Activated B cell treated with CpG ODN at 0.5 μM for 24 hours (primary cell): Measurements from ENCODE around the gene HLCS. TPM values are rescaled to one million over a fixed set of nuclear protein-coding genes. Genes with fewer than 3 reads are reported as not detected.

Experiments
- ATAC-seq: fragments of 200-7000 bp; cut with Tn5 transposase; one replicate; pipeline ENCODE4 v1.10.0; 2021; ENCODE audit warnings: low read depth, mild to moderate bottlenecking, moderate library complexity
- CTCF ChIA-PET: fragments of 350-600 bp; sonication (Branson Sonifier 250); formaldehyde crosslinking; loops from one replicate; lab custom pipeline; 2021; ENCODE audit warnings: antibody characterized with exemption; lab: Charles Lee
- POLR2A ChIA-PET: fragments of 350-600 bp; sonication (Branson Sonifier 250); formaldehyde crosslinking; loops from one replicate; lab custom pipeline; 2021; ENCODE audit warnings: antibody characterized with exemption; lab: Charles Lee
- DNase-seq: peaks from one replicate; pipeline ENCODE4 v3.0.0; 2022
- H3K27ac Mint-ChIP-seq: one replicate; pipeline ENCODE4 v1.8.0; 2020; ENCODE audit warnings: mixed read lengths
- H3K27me3 Mint-ChIP-seq: one replicate; pipeline ENCODE4 v1.8.0; 2021; ENCODE audit warnings: mixed read lengths
- H3K36me3 Mint-ChIP-seq: one replicate; pipeline ENCODE4 v1.8.0; 2021; ENCODE audit warnings: low read depth, mixed read lengths
- H3K4me1 Mint-ChIP-seq: one replicate; pipeline ENCODE4 v1.8.0; 2021; ENCODE audit warnings: mixed read lengths
- H3K4me3 Mint-ChIP-seq: one replicate; pipeline ENCODE4 v1.8.0; 2020; ENCODE audit warnings: mild to moderate bottlenecking, mixed read lengths
- H3K9me3 Mint-ChIP-seq: one replicate; pipeline ENCODE4 v1.8.0; 2020; ENCODE audit warnings: mixed read lengths
- CTCF ChIP-seq: fragments of 200-600 bp; IDR thresholded peaks from one replicate; pipeline ENCODE4 v1.8.0; 2022; ENCODE audit warnings: antibody characterized with exemption, mild to moderate bottlenecking
- intact Hi-C: fragments of 100-400 bp; cut with micrococcal nuclease; formaldehyde crosslinking; loops from one replicate; pipeline ENCODE4 v1.15.1; 2024
- total RNA-seq: library from RNA; stranded (reverse); gene quantifications from 2 replicates; pipeline ENCODE4 v1.2.3, GENCODE V29; 2022

The HLCS gene
- total RNA-seq, 1 donor from 2014 or later = 10.6 TPM

GRCh38 chr21:36889401-36889800, 77.1 kb downstream of the HLCS start:
- POLR2A ChIA-PET = no interaction called here
- Mint-ChIP-seq H3K27ac (no peak overlapping the region), H3K9me3 (peaks cover 3% of the 10 kb centered on the region), H3K4me1 (no peaks in the 10 kb centered on the region), H3K36me3 (peaks cover 26% of the 10 kb centered on the region), H3K4me3 (no peak overlapping the region), H3K27me3 (no peaks in the 10 kb centered on the region)
- DNase-seq (no peak), ATAC-seq (no peak)
- intact Hi-C loops = no loop called here
- no peak for TF ChIP-seq CTCF
- CTCF ChIA-PET = no interaction called here

- Mint-ChIP-seq H3K4me3 (no peak overlapping the region), H3K27me3 (no peaks in the 10 kb centered on the region), H3K9me3 (peaks cover 7% of the 10 kb centered on the region), H3K36me3 (peaks cover 27% of the 10 kb centered on the region), H3K4me1 (no peaks in the 10 kb centered on the region), H3K27ac (no peak overlapping the region)
- intact Hi-C loops = no loop called here
- TF ChIP-seq CTCF = no peak
- no peak for ATAC-seq
- CTCF ChIA-PET = no interaction called here
- DNase-seq = no peak
- POLR2A ChIA-PET = no interaction called here
Observed at GRCh38 chr21:36888466-36888865, 78.0 kb downstream of the HLCS start.

GRCh38 chr21:36887963-36888362, 78.5 kb downstream of the HLCS start:
- CTCF ChIA-PET = no interaction called here
- ATAC-seq (no peak), DNase-seq (no peak)
- Mint-ChIP-seq H3K4me1 (no peaks in the 10 kb centered on the region), H3K27ac (no peak overlapping the region), H3K27me3 (no peaks in the 10 kb centered on the region), H3K4me3 (no peak overlapping the region), H3K9me3 (peaks cover 10% of the 10 kb centered on the region), H3K36me3 (peaks cover 32% of the 10 kb centered on the region)
- no peak for TF ChIP-seq CTCF
- POLR2A ChIA-PET = no interaction called here
- intact Hi-C loops = no loop called here

GRCh38 chr21:36883532-36884486, 82.7 kb downstream of the HLCS start:
- peaks cover 13% of the 10 kb centered on the region for H3K9me3 Mint-ChIP-seq
- no peak for ATAC-seq
- no peak for TF ChIP-seq CTCF
- intact Hi-C loops = no loop called here
- H3K4me1 Mint-ChIP-seq = no peaks in the 10 kb centered on the region
- no peaks in the 10 kb centered on the region for H3K27me3 Mint-ChIP-seq
- H3K36me3 Mint-ChIP-seq = peaks cover 38% of the 10 kb centered on the region
- no peak overlapping the region for H3K27ac Mint-ChIP-seq
- CTCF ChIA-PET = no interaction called here
- POLR2A ChIA-PET = no interaction called here
- no peak for DNase-seq
- H3K4me3 Mint-ChIP-seq = no peak overlapping the region

GRCh38 chr21:36882776-36883175, 83.7 kb downstream of the HLCS start:
- ChIA-PET CTCF (no interaction called here), POLR2A (no interaction called here)
- Mint-ChIP-seq H3K36me3 (peaks cover 45% of the 10 kb centered on the region), H3K27me3 (no peaks in the 10 kb centered on the region), H3K4me3 (no peak overlapping the region), H3K9me3 (peaks cover 20% of the 10 kb centered on the region), H3K4me1 (no peaks in the 10 kb centered on the region), H3K27ac (no peak overlapping the region)
- ATAC-seq (no peak), DNase-seq (no peak)
- no peak for TF ChIP-seq CTCF
- intact Hi-C loops = no loop called here
